ENCODE results near the gene PCK1. TPM values are rescaled to one million over a fixed set of nuclear protein-coding genes. Genes with fewer than 3 reads are reported as not detected.

Gene PCK1
- total and polyA plus RNA-seq, 2 of the 13 experiments (the other 11 are each of a cell fraction or from before 2014, with no cell fraction given), result 6.5 to 12.6 TPM

GRCh38 chr20:57546956-57547649, 13.8 kb upstream of the PCK1 start (continued):
- TF ChIP-seq GATA4 (IDR thresholded peaks at IDR 0.05; ENCODE audit: borderline replicate concordance, low read depth) (peak; percentile 60; the same call in 1 of the 2 replicates), ZNF556 (CRISPR knock-in tag; IDR thresholded peaks at IDR 0.05; ENCODE audit: borderline replicate concordance) (0 out of 2 replicates have a peak, but pooled peaks have one; percentile 28), ZNF687 (CRISPR knock-in tag; IDR thresholded peaks at IDR 0.05) (peak; percentile 54), THRA (CRISPR knock-in tag; IDR thresholded peaks at IDR 0.05; ENCODE audit: borderline replicate concordance) (peak; percentile 44; the same call in 1 of the 2 replicates), CERS6 (CRISPR knock-in tag; IDR thresholded peaks at IDR 0.05) (no peak), SOX5 (CRISPR knock-in tag; IDR thresholded peaks at IDR 0.05; ENCODE audit: borderline replicate concordance) (peak; percentile 87), POLR2G (IDR thresholded peaks at IDR 0.05; ENCODE audit: low read depth, low read length) (no peak), SOX6 (IDR thresholded peaks at IDR 0.05) (no peak), SOX6 (CRISPR knock-in tag; IDR thresholded peaks at IDR 0.05) (peak; percentile 76), IKZF5 (CRISPR knock-in tag; IDR thresholded peaks at IDR 0.05) (peak; percentile 87), ZNF18 (CRISPR knock-in tag; IDR thresholded peaks at IDR 0.05; ENCODE audit: insufficient replicate concordance) (no peak), NRL (CRISPR knock-in tag; IDR thresholded peaks at IDR 0.05; ENCODE audit: borderline replicate concordance) (no peak), POLR2AphosphoS5 (IDR thresholded peaks at IDR 0.05; ENCODE audit: low read depth, low read length) (no peak; the same call in 1 of the 2 replicates), HDAC1 (CRISPR knock-in tag; IDR thresholded peaks at IDR 0.05) (peak; percentile 75; the same call in 1 of the 2 replicates), ZNF160 (CRISPR knock-in tag; IDR thresholded peaks at IDR 0.05) (0 out of 2 replicates have a peak, but pooled peaks have one; percentile 60), RXRA (CRISPR knock-in tag; IDR thresholded peaks at IDR 0.05) (peak; percentile 92), MED1 (CRISPR knock-in tag; IDR thresholded peaks at IDR 0.05) (peak; percentile 92), ZNF644 (CRISPR knock-in tag; IDR thresholded peaks at IDR 0.05; ENCODE audit: low read depth) (peak; percentile 35; the same call in 1 of the 2 replicates)
